Kidney (tissue), 14 donors: ENCODE measurements around the gene LCK. TPM values are rescaled to one million over a fixed set of nuclear protein-coding genes. Genes with fewer than 3 reads are reported as not detected.

Source experiments
- DNase-seq, 5 donors: peaks; one replicate each; pipeline ENCODE4 v3.0.0-alpha.2; 2013 to 2020
- FAIRE-seq: peaks from 2 replicates; lab custom pipeline; 2012; peaks lifted over from hg19 to GRCh38; lab: Jason Lieb, UNC
- H3K27ac ChIP-seq, 2 donors: one replicate each; pipeline ENCODE4 v1.7.0; 2013; ENCODE audit warnings: low read depth in 2 of 2, low read length in 2 of 2, inconsistent platforms in 1 of 2
- H3K27me3 ChIP-seq: one replicate; pipeline ENCODE4 v1.7.1; 2013; ENCODE audit warnings: low read length, inconsistent platforms; ENCODE audit not compliant: control insufficient read depth, insufficient read depth
- H3K36me3 ChIP-seq, 3 donors: one replicate each; pipeline versions ENCODE4 v1.7.0 to v1.7.1; 2013; ENCODE audit warnings: low read length in 3 of 3, control low read depth in 1 of 3, inconsistent platforms in 1 of 3; ENCODE audit not compliant: insufficient read depth in 3 of 3, control insufficient read depth in 2 of 3
- H3K4me1 ChIP-seq, 3 donors: one replicate each; pipeline versions ENCODE4 v1.7.0 to v1.7.1; 2013; ENCODE audit warnings: low read length in 3 of 3, inconsistent platforms in 1 of 3, low read depth in 1 of 3; ENCODE audit not compliant: control insufficient read depth in 2 of 3, insufficient read depth in 2 of 3
- H3K4me3 ChIP-seq, 3 donors: one replicate each; pipeline versions ENCODE4 v1.7.0 to v1.8.1; 2013; ENCODE audit warnings: low read length in 3 of 3, control low read depth in 1 of 3, inconsistent platforms in 1 of 3
- H3K9ac ChIP-seq, 3 donors: one replicate each; pipeline versions ENCODE4 v1.7.0 to v1.7.1; 2013; ENCODE audit warnings: low read length in 3 of 3, control low read depth in 1 of 3, inconsistent platforms in 1 of 3
- H3K9me3 ChIP-seq, 3 donors: one replicate each; pipeline versions ENCODE4 v1.7.0 to v1.7.1; 2013; ENCODE audit warnings: low read length in 3 of 3, control low read depth in 1 of 3, inconsistent platforms in 1 of 3; ENCODE audit not compliant: control insufficient read depth in 2 of 3, insufficient read depth in 1 of 3
- CTCF ChIP-seq: IDR thresholded peaks from 3 replicates; pipeline ENCODE4 v1.5.1; 2012; ENCODE audit warnings: mild to moderate bottlenecking, moderate library complexity, borderline replicate concordance; ENCODE audit not compliant: insufficient read depth; ENCODE audit errors: extremely low read depth
- intact Hi-C: fragments of 100-400 bp; cut with DNase I; formaldehyde crosslinking; loops from one replicate; pipeline ENCODE4 v1.11.1; 2022
- polyA plus RNA-seq: library from polyadenylated mRNA; stranded (reverse); fragments of 350-450 nt; fragmentation: Illumina TruSeq; extraction: RNeasy Lipid Tissue Mini Kit (QIAGEN cat#74804); gene quantifications from one replicate; pipeline ENCODE4 v1.2.3, GENCODE V29; 2014; ENCODE audit warnings: low read depth, low replicate concordance; ENCODE audit not compliant: insufficient read depth
- total RNA-seq: library from RNA; stranded (reverse); fragmentation: NEBNext Ultra II Directional; extraction: Animal tissue kit (Norgen Biotek cat#: 25700); gene quantifications from one replicate; pipeline ENCODE4 v1.2.1, GENCODE V29; 2021
- donor health status: control.
- donor health status: control.
- donor health status: control.
- donor health status: control.
- donor health status: control.
- donor health status: DM: yes; HTN: yes; CAD: no.
- donor health status: Normal renal cell carcinoma (clear cell type).

Gene LCK
- total and polyA plus RNA-seq, 2 donors from 2014 or later, result 0.99 to 10.3 TPM

GRCh38 chr1:32242341-32242851 lies 8.7 kb upstream of the LCK start:
- intact Hi-C loops, result no loop called here
- no peak overlapping the region for H3K4me3 ChIP-seq
- no peaks in the 10 kb centered on the region for H3K27me3 ChIP-seq
- FAIRE-seq (no peak), DNase-seq (peak in 2 of 5 donors; percentile 22 to 58)
- H3K9ac ChIP-seq, result peak overlapping the region in 2 of 3 donors; percentile 16 to 22
- no peaks in the 10 kb centered on the region for H3K9me3 ChIP-seq
- TF ChIP-seq CTCF, result no peak
- peaks cover 0 to 11% (median 0%) of the 10 kb centered on the region in 3 donors for H3K4me1 ChIP-seq
- no peaks in the 10 kb centered on the region for H3K36me3 ChIP-seq
- H3K27ac ChIP-seq, result peak overlapping the region in 1 of 2 donors; percentile 23

GRCh38 chr1:32246888-32247273 lies 4.2 kb upstream of the LCK start, which contains the start of gene FAM167B:
Gene FAM167B, plus strand, starts transcription at chr1:32247222. Its CDS starts 200 bp downstream, at chr1:32247422.
- FAIRE-seq, result no peak

DNA sequence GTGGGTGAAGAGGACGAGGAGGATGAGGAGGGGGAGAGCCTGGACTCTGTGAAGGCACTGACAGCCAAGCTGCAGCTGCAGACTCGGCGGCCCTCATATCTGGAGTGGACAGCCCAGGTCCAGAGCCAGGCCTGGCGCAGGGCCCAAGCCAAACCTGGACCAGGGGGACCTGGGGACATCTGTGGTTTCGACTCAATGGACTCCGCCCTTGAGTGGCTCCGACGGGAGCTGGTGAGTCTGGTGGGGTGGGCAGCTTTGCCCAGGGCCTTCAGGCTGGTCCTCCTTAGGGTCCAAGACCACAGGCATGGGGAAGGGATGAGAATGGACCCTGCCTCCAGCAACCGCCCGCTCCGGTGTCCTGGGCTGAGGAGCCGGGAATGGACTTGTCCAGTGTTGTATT lies 3.6 kb upstream of the LCK start:
- peak overlapping the region in 1 of 3 donors; percentile 69 for H3K9ac ChIP-seq
- intact Hi-C loops, result no loop called here

More at GRCh38 chr1:32246888-32247273, 4.2 kb upstream of the LCK start, which contains the start of gene FAM167B:
- intact Hi-C loops, result no loop called here
- H3K9me3 ChIP-seq, result no peaks in the 10 kb centered on the region
- DNase-seq, result peak in 2 of 5 donors; percentile 68 to 79
- peak within 1 kb of the TSS; percentile 86 to 89 for H3K27ac ChIP-seq
- H3K27me3 ChIP-seq, result no peaks in the 10 kb centered on the region
- H3K9ac ChIP-seq, result peak within 1 kb of the TSS in 1 of 3 donors; percentile 69
- H3K4me1 ChIP-seq, result peaks cover 0 to 22% (median 9%) of the 10 kb centered on the region in 3 donors
- H3K4me3 ChIP-seq, result peak within 1 kb of the TSS in 2 of 3 donors; percentile 12 to 44
- TF ChIP-seq CTCF, result no peak
- H3K36me3 ChIP-seq, result no peaks in the 10 kb centered on the region

More for the DNA sequence above, 3.6 kb upstream of the LCK start:
- Histone ChIP-seq H3K9me3 (no peaks in the 10 kb centered on the region), H3K4me1 (peaks cover 0 to 23% (median 9%) of the 10 kb centered on the region in 3 donors), H3K4me3 (peak overlapping the region in 2 of 3 donors; percentile 12 to 44), H3K27me3 (no peaks in the 10 kb centered on the region), H3K27ac (peak overlapping the region; percentile 86 to 89), H3K36me3 (no peaks in the 10 kb centered on the region)
- TF ChIP-seq CTCF, result no peak
- FAIRE-seq (no peak), DNase-seq (peak in 1 of 5 donors; percentile 83)
